T-helper 2 cell treated with Interferon-gamma antibody and Interleukin-4, amounts not matched to agents 100 ng/mL and 5 ng/mL, for 36 hours (primary cell): Measurements from ENCODE around the gene MMAB. TPM values are rescaled to one million over a fixed set of nuclear protein-coding genes. Genes with fewer than 3 reads are reported as not detected.

Experiments used
- intact Hi-C: fragments of 100-400 bp; cut with micrococcal nuclease; formaldehyde crosslinking; loops from one replicate; pipeline ENCODE4 v1.15.1; 2023
- total RNA-seq: library from RNA; stranded (reverse); gene quantifications from 2 replicates; pipeline ENCODE4 v1.2.3, GENCODE V29; 2022

Gene MMAB
- total RNA-seq, 1 donor from 2014 or later, result 36.2 TPM

- intact Hi-C loops, result no loop called here
Measured at GRCh38 chr12:109586385-109587296, 13.3 kb upstream of the MMAB start.

DNA sequence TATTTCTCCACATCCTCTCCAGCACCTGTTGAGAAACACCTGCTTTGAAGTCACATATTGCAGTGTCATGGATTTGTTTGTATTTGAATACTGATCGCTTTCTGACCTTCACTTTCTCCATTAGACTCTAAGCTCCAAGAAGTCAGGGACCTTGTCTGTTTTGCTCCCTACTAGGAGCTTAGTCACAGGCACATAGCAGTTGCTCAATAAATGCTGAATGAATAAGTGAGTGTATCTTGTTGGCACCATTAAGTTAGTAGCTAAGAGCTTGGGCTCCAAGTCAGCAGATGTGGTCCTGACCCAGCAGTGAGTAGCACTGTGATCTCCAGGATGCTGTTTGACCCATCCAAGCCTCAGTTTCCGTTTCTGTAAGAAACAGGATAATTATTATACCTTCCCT is 10.4 kb upstream of the MMAB start:
- intact Hi-C loops, result no loop called here

GRCh38 chr12:109582636-109583035 is 9.3 kb upstream of the MMAB start:
- intact Hi-C loops, result no loop called here

- intact Hi-C loops, result no loop called here
Measured at GRCh38 chr12:109581856-109582255, 8.6 kb upstream of the MMAB start.

DNA sequence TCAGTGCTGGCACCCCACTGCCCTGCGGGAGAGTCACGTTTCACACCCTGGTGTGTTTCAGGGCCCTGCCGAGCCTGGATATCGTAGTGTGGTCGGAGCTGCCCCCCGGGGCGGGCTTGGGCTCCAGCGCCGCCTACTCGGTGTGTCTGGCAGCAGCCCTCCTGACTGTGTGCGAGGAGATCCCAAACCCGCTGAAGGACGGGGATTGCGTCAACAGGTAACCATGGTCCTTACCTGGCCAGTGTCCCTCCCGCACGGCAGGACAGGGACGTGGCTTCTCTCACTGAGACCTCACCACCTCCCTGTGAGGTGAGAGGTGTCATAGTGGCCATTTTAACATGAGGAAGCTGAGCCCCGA is 8.0 kb upstream of the MMAB start:
- intact Hi-C loops, result no loop called here

- intact Hi-C loops, result no loop called here
Measured at GRCh38 chr12:109580684-109581333, 7.5 kb upstream of the MMAB start.

- intact Hi-C loops, result no loop called here
Measured at GRCh38 chr12:109580272-109580671, 7.0 kb upstream of the MMAB start.

GRCh38 chr12:109579639-109580038 is 6.3 kb upstream of the MMAB start:
- intact Hi-C loops, result loop anchor here (10.0 kb wide), 1 partner anchor 1015 kb away; the partner anchor contains the start of genes ISCU and SART3

DNA sequence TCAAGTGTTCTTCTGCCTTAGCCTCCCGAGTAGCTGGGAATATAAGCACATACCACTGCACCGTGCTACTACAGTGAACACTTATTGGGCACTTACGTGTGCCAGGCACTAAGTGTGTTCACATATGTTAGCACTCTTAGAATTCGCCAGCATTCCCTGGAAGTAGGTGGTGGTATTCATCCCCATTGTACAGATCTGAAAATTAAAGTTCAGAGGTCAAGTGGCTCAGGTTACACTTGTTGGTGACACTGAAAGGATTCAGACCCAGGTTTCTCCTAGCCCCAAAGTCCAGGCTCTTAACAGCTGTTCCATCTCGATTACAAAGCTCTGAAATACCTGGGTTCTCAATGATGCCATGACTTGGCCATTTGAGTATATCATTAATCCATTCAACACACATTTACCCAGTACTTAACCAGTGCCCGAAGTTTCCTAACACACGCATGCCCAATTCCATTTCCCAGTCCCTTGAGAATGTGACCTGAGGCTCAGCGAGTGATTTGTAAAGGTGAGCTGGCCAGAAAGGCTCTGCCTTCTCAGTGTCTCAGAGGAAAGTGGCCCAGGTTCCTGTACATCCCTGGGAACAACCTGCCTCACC is 5.1 kb upstream of the MMAB start:
- intact Hi-C loops, result loop anchor here (10.0 kb wide), 1 partner anchor 1014 kb away; the partner anchor contains the start of genes ISCU and SART3

DNA sequence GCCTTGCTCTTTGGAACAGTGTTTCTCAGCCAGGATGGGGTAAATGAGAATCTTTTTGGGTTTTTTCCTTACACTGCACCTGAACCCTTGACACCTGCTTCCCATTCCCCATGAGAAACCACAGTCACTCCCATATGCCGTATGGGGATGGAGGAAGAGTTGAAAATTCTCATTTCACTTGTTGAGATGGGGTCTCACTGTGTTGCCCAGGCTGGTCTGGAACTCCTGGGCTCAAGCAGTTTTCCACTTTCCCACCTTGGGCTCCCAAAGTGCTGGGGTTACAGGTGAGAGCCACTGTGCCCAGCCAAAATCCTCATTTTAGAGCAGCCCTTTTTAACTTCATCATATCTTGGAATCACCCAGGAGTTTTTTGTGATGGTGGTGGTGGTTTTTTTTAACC is 4.0 kb upstream of the MMAB start:
- intact Hi-C loops, result loop anchor here (10.0 kb wide), 1 partner anchor 1013 kb away; the partner anchor contains the start of genes ISCU and SART3

DNA sequence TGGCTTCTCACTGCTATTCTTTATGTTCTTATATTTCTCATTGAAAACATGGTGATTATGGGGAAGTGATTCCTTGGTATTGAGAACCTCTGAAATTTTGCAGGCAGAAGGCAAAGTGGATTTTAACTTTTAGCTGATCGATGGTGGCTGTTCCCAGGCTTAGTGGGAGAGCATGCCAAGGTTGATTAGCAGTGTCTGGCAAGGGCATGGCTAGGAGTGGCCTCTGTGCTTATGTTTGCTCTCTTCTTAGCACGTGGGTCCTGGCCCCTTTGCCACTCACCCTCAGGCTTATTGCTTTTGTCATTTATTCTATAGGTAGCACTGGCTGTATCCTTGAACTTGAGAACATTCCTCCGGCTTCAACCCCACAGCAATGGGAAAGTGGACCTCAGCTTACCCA is 2.4 kb upstream of the MMAB start:
- intact Hi-C loops, result loop anchor here (10.0 kb wide), 1 partner anchor 1011 kb away; the partner anchor contains the start of genes ISCU and SART3

- intact Hi-C loops, result loop anchor here (1.0 to 10.0 kb wide), 3 partner anchors 97 to 1009 kb away; partner anchors contain the start of genes FAM222A, ISCU, KCTD10 and SART3
Measured at GRCh38 chr12:109573914-109574244, 575 bp upstream of the MMAB start.

DNA sequence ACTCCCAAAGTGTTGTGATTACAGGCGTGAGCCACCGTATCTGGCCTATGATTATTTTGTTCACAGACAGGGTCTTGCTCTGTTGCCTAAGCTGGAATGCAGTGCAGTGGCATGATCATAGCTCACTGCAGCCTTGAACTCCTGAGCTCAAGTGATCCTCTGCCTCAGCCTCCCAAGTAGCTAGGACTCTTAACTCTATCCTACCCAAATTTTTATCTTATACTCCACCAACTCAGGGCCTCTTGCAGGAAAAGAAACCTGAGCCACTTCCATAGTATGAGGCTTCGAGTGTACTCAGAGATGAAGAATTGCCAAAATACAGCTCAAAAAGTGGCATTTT is 828 bp downstream of the MMAB start:
- intact Hi-C loops, result loop anchor here (10.0 kb wide), 1 partner anchor 1008 kb away; the partner anchor contains the start of genes ISCU and SART3

DNA sequence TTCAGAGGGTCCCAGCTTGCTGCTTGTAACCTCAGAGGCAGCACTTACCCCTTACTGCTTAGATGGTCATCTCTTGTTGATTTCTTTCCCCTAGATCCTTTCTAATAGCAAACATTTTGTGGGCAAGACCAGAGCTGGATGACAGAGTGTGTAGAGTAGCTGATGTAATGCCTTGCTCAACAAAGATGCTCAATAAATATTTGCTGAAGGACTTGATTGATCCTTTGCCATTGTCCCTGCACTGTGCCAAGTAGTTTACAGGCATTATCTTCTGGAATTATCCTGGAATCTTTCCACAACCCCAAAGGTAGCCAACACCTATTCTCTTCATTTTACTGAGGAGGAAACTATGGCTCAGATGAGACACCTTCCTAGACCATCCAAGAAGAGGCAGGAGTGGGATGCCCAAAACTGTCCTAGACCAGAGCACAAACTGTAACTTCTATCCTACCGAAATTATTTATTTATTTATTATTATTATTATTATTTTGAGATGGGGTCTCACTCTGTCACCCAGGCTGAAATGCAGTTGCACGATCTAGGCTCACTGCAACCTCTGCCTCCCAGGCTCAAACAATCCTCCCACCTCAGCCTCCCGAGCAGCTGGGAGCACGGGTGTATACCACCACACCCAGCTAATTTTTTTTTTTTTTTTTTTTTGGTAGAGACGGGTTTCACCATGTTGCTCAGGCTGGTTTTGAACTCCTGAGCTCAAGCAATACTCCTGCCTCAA is 1.4 kb downstream of the MMAB start:
- intact Hi-C loops, result loop anchor here (10.0 kb wide), 1 partner anchor 1007 kb away; the partner anchor contains the start of genes ISCU and SART3

- intact Hi-C loops, result no loop called here
Measured at GRCh38 chr12:109568486-109568885, 4.8 kb downstream of the MMAB start.

DNA sequence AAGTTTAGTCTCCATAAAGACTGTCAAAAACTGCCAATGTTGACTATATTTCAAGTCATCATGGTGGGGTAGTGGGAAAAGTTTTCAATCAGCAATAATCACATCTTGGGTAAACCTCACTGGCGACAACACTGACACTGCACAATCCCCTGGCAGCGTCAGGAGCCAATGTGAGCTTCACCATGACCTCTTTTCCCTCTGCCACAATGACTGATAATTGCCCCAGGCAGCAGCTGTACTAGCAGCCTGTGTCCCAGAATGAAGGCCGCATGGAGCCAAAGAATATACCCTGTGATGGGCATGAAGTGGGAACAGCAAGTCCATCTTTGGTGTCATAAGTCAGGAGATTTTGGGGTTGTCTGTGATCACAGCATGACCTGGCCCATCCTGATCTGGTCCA is 5.3 kb downstream of the MMAB start:
- intact Hi-C loops, result no loop called here

GRCh38 chr12:109567296-109567695 is 6.0 kb downstream of the MMAB start:
- intact Hi-C loops, result no loop called here

- intact Hi-C loops, result no loop called here
Measured at GRCh38 chr12:109566424-109566823, 6.9 kb downstream of the MMAB start.

DNA sequence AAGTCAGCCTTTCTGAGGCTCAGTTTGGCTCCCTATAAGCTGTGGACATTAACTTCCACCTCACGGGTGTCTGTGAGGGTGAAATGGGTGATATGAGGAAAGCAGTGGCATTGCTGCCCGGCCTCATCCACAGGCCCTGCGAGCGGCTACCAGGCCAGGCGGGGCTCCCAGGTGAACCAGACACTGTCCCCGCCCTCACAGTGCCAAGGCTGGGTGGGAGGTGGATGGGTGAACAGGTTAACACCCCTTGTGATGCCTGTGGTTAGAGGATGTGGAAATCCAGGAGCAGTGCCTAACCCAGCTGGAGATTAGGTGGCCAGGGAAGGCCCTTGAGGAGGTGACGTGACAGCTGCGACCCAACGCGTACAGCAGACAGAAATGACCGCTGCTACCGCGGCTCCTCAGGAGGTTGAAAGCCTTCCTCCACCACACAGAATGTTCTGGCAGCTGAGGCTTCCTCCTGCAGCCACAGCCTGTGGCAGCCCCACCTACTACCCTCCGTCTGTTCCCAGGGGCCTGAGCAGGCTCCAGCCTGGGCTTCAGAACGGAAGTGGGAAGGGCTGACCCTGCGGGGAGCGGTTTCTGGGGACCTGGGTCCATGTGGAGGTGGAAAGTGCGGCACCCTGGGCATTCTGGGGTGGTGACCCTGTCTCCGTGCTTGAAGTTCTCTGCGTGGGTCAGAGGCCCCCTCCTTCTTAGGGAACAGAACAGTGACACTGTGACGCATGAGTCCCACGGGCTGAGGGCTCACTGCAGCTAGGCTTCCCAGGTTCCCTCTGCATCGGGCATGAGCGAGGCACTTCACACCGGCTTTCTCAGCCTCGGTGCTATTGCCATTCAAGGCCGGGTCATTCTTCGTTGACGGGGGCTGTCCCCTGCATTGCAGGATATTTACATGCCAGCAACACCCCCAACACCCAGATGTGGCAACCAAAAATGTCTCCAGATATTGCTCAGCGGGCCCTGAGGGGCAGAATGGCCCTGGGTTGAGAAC is 9.7 kb downstream of the MMAB start:
- intact Hi-C loops, result no loop called here

- intact Hi-C loops, result no loop called here
Measured at GRCh38 chr12:109562871-109563270, 10.4 kb downstream of the MMAB start.
